Loucy (cell line): ENCODE data around the gene MYL3.

ENCODE experiments used
- H2AFZ ChIP-seq: fragments of 200-600 bp; sonication (generic); 2 replicates; pipeline ENCODE4 v1.6.0; 2016; ENCODE audit warnings: antibody characterized with exemption, mild to moderate bottlenecking, low read length, moderate library complexity
- H3F3A ChIP-seq: fragments of 200-600 bp; 2 replicates; pipeline ENCODE4 v1.6.0; 2016; ENCODE audit warnings: antibody characterized with exemption, low read depth, mild to moderate bottlenecking
- H3K27me3 ChIP-seq: fragments of 200-600 bp; sonication (generic); 2 replicates; pipeline ENCODE4 v1.6.1; 2014; ENCODE audit warnings: low read length, mild to moderate bottlenecking; ENCODE audit not compliant: insufficient read depth, poor library complexity, severe bottlenecking
- H3K36me3 ChIP-seq: fragments of 200-600 bp; sonication (generic); 2 replicates; pipeline ENCODE4 v1.6.1; 2016; ENCODE audit warnings: low read length; ENCODE audit not compliant: insufficient read depth
- H3K4me1 ChIP-seq: fragments of 200-600 bp; sonication (generic); 2 replicates; pipeline ENCODE4 v1.5.1; 2014; ENCODE audit warnings: low read length, mild to moderate bottlenecking; ENCODE audit not compliant: insufficient read depth, poor library complexity, severe bottlenecking
- H3K4me2 ChIP-seq: fragments of 200-600 bp; sonication (generic); 2 replicates; pipeline ENCODE4 v1.6.0; 2014; ENCODE audit warnings: antibody characterized with exemption, low read length, low read depth, mild to moderate bottlenecking; ENCODE audit not compliant: poor library complexity, severe bottlenecking
- H3K4me3 ChIP-seq: fragments of 200-600 bp; sonication (generic); 2 replicates; pipeline ENCODE4 v1.5.1; 2014; ENCODE audit warnings: low read length, mild to moderate bottlenecking, mixed read lengths; ENCODE audit not compliant: poor library complexity, severe bottlenecking
- H3K79me2 ChIP-seq: fragments of 200-600 bp; sonication (generic); 2 replicates; pipeline ENCODE4 v1.6.1; 2014; ENCODE audit warnings: low read length; ENCODE audit not compliant: insufficient read depth
- H3K9ac ChIP-seq: fragments of 200-600 bp; sonication (generic); 2 replicates; pipeline ENCODE4 v1.6.0; 2014; ENCODE audit warnings: mild to moderate bottlenecking, low read depth, low read length, moderate library complexity; ENCODE audit not compliant: poor library complexity, severe bottlenecking
- H3K9me2 ChIP-seq: fragments of 200-600 bp; sonication (generic); replicated peaks from 2 replicates; pipeline ENCODE4 v1.6.1; 2016; ENCODE audit warnings: low read depth, low read length, mixed read lengths
- H3K9me3 ChIP-seq: fragments of 200-600 bp; sonication (generic); 2 replicates; pipeline ENCODE4 v1.6.1; 2014; ENCODE audit warnings: mild to moderate bottlenecking, antibody characterized with exemption, low read length, low read depth; ENCODE audit not compliant: insufficient read depth
- H4K20me1 ChIP-seq: fragments of 200-600 bp; sonication (generic); 2 replicates; pipeline ENCODE4 v1.6.0; 2014; ENCODE audit warnings: antibody characterized with exemption, low read length, mild to moderate bottlenecking; ENCODE audit not compliant: insufficient read depth, poor library complexity, severe bottlenecking
- CTCF ChIP-seq: fragments of 200-600 bp; sonication (generic); conservative IDR thresholded peaks from 2 replicates; pipeline ENCODE4 v1.5.1; 2014; ENCODE audit warnings: mild to moderate bottlenecking, antibody characterized with exemption, low read length
- EZH2phosphoT487 ChIP-seq: fragments of 200-600 bp; IDR thresholded peaks from 2 replicates; pipeline ENCODE4 v1.6.1; 2018; ENCODE audit warnings: antibody characterized with exemption, mild to moderate bottlenecking, moderate library complexity, borderline replicate concordance

MYL3 gene

GRCh38 chr3:46866032-46866595 lies 2.9 kb upstream of the MYL3 start:
- H3K4me3 ChIP-seq: no peak overlapping the region
- TF ChIP-seq EZH2phosphoT487: no peak
- TF ChIP-seq CTCF: no peak
- H3F3A ChIP-seq: no peaks in the 10 kb centered on the region
- H3K9ac ChIP-seq: no peak overlapping the region
- no peak overlapping the region for H3K4me2 ChIP-seq
- H3K4me1 ChIP-seq: no peaks in the 10 kb centered on the region
- H3K9me2 ChIP-seq: no peaks in the 10 kb centered on the region
- no peaks in the 10 kb centered on the region for H3K27me3 ChIP-seq
- no peak overlapping the region for H2AFZ ChIP-seq
- H3K9me3 ChIP-seq: no peaks in the 10 kb centered on the region
- H3K79me2 ChIP-seq: no peaks in the 10 kb centered on the region
- no peaks in the 10 kb centered on the region for H3K36me3 ChIP-seq
- H4K20me1 ChIP-seq: no peaks in the 10 kb centered on the region

- no peaks in the 10 kb centered on the region for H3K9me3 ChIP-seq
- H3K4me1 ChIP-seq: no peaks in the 10 kb centered on the region
- no peak overlapping the region for H3K9ac ChIP-seq
- no peaks in the 10 kb centered on the region for H3K27me3 ChIP-seq
- no peak overlapping the region for H3K4me3 ChIP-seq
- H3K4me2 ChIP-seq: no peak overlapping the region
- H2AFZ ChIP-seq: no peak overlapping the region
- no peaks in the 10 kb centered on the region for H3K79me2 ChIP-seq
- no peaks in the 10 kb centered on the region for H3K36me3 ChIP-seq
- no peaks in the 10 kb centered on the region for H4K20me1 ChIP-seq
- no peaks in the 10 kb centered on the region for H3K9me2 ChIP-seq
- TF ChIP-seq CTCF: no peak
- TF ChIP-seq EZH2phosphoT487: no peak
- H3F3A ChIP-seq: no peaks in the 10 kb centered on the region
These were observed 2.3 kb upstream of the MYL3 start for GRCh38 chr3:46865546-46865945.

- Histone ChIP-seq H2AFZ (no peak overlapping the region), H3K36me3 (no peaks in the 10 kb centered on the region), H3K4me2 (no peak overlapping the region), H3K4me1 (no peaks in the 10 kb centered on the region), H3F3A (no peaks in the 10 kb centered on the region), H3K79me2 (no peaks in the 10 kb centered on the region), H3K9ac (no peak overlapping the region), H3K4me3 (no peak overlapping the region), H4K20me1 (no peaks in the 10 kb centered on the region), H3K27me3 (no peaks in the 10 kb centered on the region), H3K9me2 (no peaks in the 10 kb centered on the region), H3K9me3 (no peaks in the 10 kb centered on the region)
- no peak for TF ChIP-seq CTCF
- no peak for TF ChIP-seq EZH2phosphoT487
These were observed 1.8 kb upstream of the MYL3 start for GRCh38 chr3:46865031-46865507.
